H9 (cell line): ENCODE measurements around the gene JAK1. TPM values are rescaled to one million over a fixed set of nuclear protein-coding genes. Genes with fewer than 3 reads are reported as not detected.

Source experiments
- DNase-seq: peaks from one replicate; pipeline ENCODE4 v3.0.0-alpha.2; 2017
- H2AFZ ChIP-seq: one replicate; pipeline ENCODE4 v1.6.1; 2013; ENCODE audit warnings: mild to moderate bottlenecking, low read length, control low read depth, moderate library complexity
- H2AK5ac ChIP-seq: 2 replicates; pipeline ENCODE4 v1.6.1; 2013; ENCODE audit warnings: low read length, control low read depth, mixed read lengths; ENCODE audit not compliant: insufficient read length
- H2BK120ac ChIP-seq: one replicate; pipeline ENCODE4 v1.6.1; 2013; ENCODE audit warnings: low read depth, mild to moderate bottlenecking, low read length, control low read depth, inconsistent platforms; ENCODE audit not compliant: poor library complexity, severe bottlenecking
- H2BK12ac ChIP-seq: 2 replicates; pipeline ENCODE4 v1.6.1; 2013; ENCODE audit warnings: low read length, control low read depth, mixed read lengths, low read depth; ENCODE audit not compliant: insufficient read length
- H2BK15ac ChIP-seq: 2 replicates; pipeline ENCODE4 v1.6.1; 2013; ENCODE audit warnings: low read depth, low read length, control low read depth
- H2BK20ac ChIP-seq: one replicate; pipeline ENCODE4 v1.6.1; 2013; ENCODE audit warnings: low read depth, mild to moderate bottlenecking, low read length, control low read depth, inconsistent platforms; ENCODE audit not compliant: poor library complexity, severe bottlenecking
- H2BK5ac ChIP-seq: 2 replicates; pipeline ENCODE4 v1.6.1; 2013; ENCODE audit warnings: low read length, control low read depth, mixed read lengths; ENCODE audit not compliant: insufficient read length
- H3K14ac ChIP-seq: 2 replicates; pipeline ENCODE4 v1.6.1; 2013; ENCODE audit warnings: low read length, control low read depth; ENCODE audit not compliant: insufficient read depth
- H3K18ac ChIP-seq: 2 replicates; pipeline ENCODE4 v1.6.1; 2013; ENCODE audit warnings: low read depth, mild to moderate bottlenecking, mixed read lengths, low read length, control low read depth; ENCODE audit not compliant: insufficient read length
- H3K23ac ChIP-seq: 2 replicates; pipeline ENCODE4 v1.6.1; 2013; ENCODE audit warnings: low read length, control low read depth, mixed read lengths, low read depth; ENCODE audit not compliant: insufficient read length
- H3K23me2 ChIP-seq: 2 replicates; pipeline ENCODE4 v1.6.1; 2013; ENCODE audit warnings: low read depth, mild to moderate bottlenecking, mixed read lengths, low read length, control low read depth; ENCODE audit not compliant: insufficient read length, poor library complexity, severe bottlenecking
- H3K27ac ChIP-seq: 2 replicates; pipeline ENCODE4 v1.5.1; 2013; ENCODE audit warnings: low read length, control low read depth, mixed read lengths, low read depth; ENCODE audit not compliant: insufficient read length
- H3K27me3 ChIP-seq: 2 replicates; pipeline ENCODE4 v1.6.1; 2013; ENCODE audit warnings: low read length, control low read depth, inconsistent platforms; ENCODE audit not compliant: insufficient read depth
- H3K4ac ChIP-seq: 2 replicates; pipeline ENCODE4 v1.6.1; 2013; ENCODE audit warnings: low read depth, mild to moderate bottlenecking, control low read depth, inconsistent platforms, low read length, moderate library complexity
- H3K4me1 ChIP-seq: 2 replicates; pipeline ENCODE4 v1.6.1; 2013; ENCODE audit warnings: low read length, control low read depth, inconsistent platforms; ENCODE audit not compliant: insufficient read depth
- H3K4me2 ChIP-seq: 2 replicates; pipeline ENCODE4 v1.6.1; 2013; ENCODE audit warnings: low read length, control low read depth, mixed read lengths; ENCODE audit not compliant: insufficient read length, insufficient read depth
- H3K56ac ChIP-seq: 2 replicates; pipeline ENCODE4 v1.6.1; 2013; ENCODE audit warnings: low read depth, mild to moderate bottlenecking, mixed read lengths, low read length, control low read depth; ENCODE audit not compliant: insufficient read length
- H3K79me1 ChIP-seq: 2 replicates; pipeline ENCODE4 v1.6.1; 2013; ENCODE audit warnings: low read depth, mild to moderate bottlenecking, moderate library complexity, low read length, control low read depth, inconsistent platforms; ENCODE audit not compliant: insufficient read depth, poor library complexity, severe bottlenecking
- H3K79me2 ChIP-seq: 2 replicates; pipeline ENCODE4 v1.6.1; 2013; ENCODE audit warnings: low read length, control low read depth, inconsistent platforms; ENCODE audit not compliant: insufficient read depth
- H3K9ac ChIP-seq: 2 replicates; pipeline ENCODE4 v1.6.1; 2013; ENCODE audit warnings: low read length, control low read depth, mixed read lengths; ENCODE audit not compliant: insufficient read length; ENCODE audit errors: extremely low read depth
- H3K9me3 ChIP-seq: one replicate; pipeline ENCODE4 v1.6.1; 2013; ENCODE audit warnings: low read depth, low read length, inconsistent platforms; ENCODE audit not compliant: control insufficient read depth
- H3T11ph ChIP-seq: one replicate; pipeline ENCODE4 v1.6.1; 2013; ENCODE audit warnings: mild to moderate bottlenecking, low read length, control low read depth, inconsistent platforms
- H4K20me1 ChIP-seq: one replicate; pipeline ENCODE4 v1.6.1; 2013; ENCODE audit not compliant: control insufficient read depth, insufficient read length, insufficient read depth
- H4K5ac ChIP-seq: 2 replicates; pipeline ENCODE4 v1.6.1; 2013; ENCODE audit warnings: low read depth, mild to moderate bottlenecking, mixed read lengths, low read length, control low read depth; ENCODE audit not compliant: insufficient read length
- H4K8ac ChIP-seq: replicated peaks from 2 replicates; pipeline ENCODE4 v1.6.1; 2013; ENCODE audit warnings: low read length, control low read depth, mixed read lengths, low read depth; ENCODE audit not compliant: insufficient read length
- H4K91ac ChIP-seq: 2 replicates; pipeline ENCODE4 v1.6.1; 2013; ENCODE audit warnings: low read depth, mild to moderate bottlenecking, moderate library complexity, mixed read lengths, low read length, control low read depth; ENCODE audit not compliant: insufficient read length
- H3K27ac Mint-ChIP-seq, 3 experiments: 2 replicates in 2 of 3; 3 replicates in 1 of 3; pipeline ENCODE4 v1.8.0; 2020 to 2021; ENCODE audit warnings: mixed read lengths in 3 of 3, mild to moderate bottlenecking in 1 of 3, moderate library complexity in 1 of 3
- H3K27me3 Mint-ChIP-seq: 2 replicates; pipeline ENCODE4 v1.8.0; 2021; ENCODE audit warnings: low read depth, mild to moderate bottlenecking, moderate library complexity, mixed read lengths
- H3K36me3 Mint-ChIP-seq, 3 experiments: 2 replicates in 2 of 3; 3 replicates in 1 of 3; pipeline ENCODE4 v1.8.0; 2020 to 2021; ENCODE audit warnings: low read depth in 3 of 3, mixed read lengths in 3 of 3; ENCODE audit not compliant: insufficient read depth in 1 of 3
- H3K4me1 Mint-ChIP-seq, 2 experiments: 2 replicates each; pipeline ENCODE4 v1.8.0; 2020; ENCODE audit warnings: mixed read lengths in 2 of 2
- H3K4me3 Mint-ChIP-seq, 2 experiments: 2 replicates in 1 of 2; 3 replicates in 1 of 2; pipeline ENCODE4 v1.8.0; 2020 to 2021; ENCODE audit warnings: mild to moderate bottlenecking in 2 of 2, mixed read lengths in 2 of 2, moderate library complexity in 1 of 2
- H3K9me3 Mint-ChIP-seq, 2 experiments: 2 replicates in 1 of 2; 3 replicates in 1 of 2; pipeline ENCODE4 v1.8.0; 2020; ENCODE audit warnings: mild to moderate bottlenecking in 2 of 2, mixed read lengths in 2 of 2, moderate library complexity in 1 of 2
- WGBS: extraction: QIAGEN DNeasy Blood & Tissue Kit; methylation state at CpG from one replicate; pipeline ENCODE4 v1.1.7; 2013; ENCODE audit warnings: missing lambda C conversion rate, low lambda C conversion rate, mixed read lengths; ENCODE audit not compliant: insufficient read length; ENCODE audit errors: extremely low coverage; 5-methylcytosine and 5-hydroxymethylcytosine counted together
- total RNA-seq: library from RNA; stranded (reverse); gene quantifications from 2 replicates; pipeline ENCODE4 v1.2.1, GENCODE V29; 2021
- TF ChIP-seq, protein P1 (sequence below): fragments of 200-600 bp; sonication (generic); conservative IDR thresholded peaks from 3 replicates; pipeline ENCODE4 v1.8.0; 2021; ENCODE audit warnings: antibody characterized with exemption, mild to moderate bottlenecking

The JAK1 gene
- total RNA-seq, 1 experiment from 2014 or later = 12.8 TPM

DNA sequence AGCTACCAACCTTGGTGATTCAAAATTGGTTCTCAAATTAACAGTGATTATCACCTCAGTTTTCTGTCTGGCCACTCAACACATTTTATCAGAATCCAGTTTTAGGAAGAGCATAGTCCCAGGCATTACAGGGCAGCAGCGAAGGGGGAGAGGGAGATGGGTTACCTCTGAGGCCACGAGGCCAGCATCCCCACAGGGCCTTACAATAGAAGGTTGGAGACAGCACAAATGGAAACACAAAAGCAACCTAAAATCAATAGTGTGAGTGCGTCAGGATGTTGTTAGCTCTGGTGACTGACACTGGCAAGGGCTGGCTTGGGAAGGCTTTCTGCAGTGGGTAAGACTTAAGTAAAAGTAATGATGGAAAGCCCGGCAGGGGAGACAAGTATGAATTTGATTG is 79.5 kb downstream of the JAK1 start:
- H4K20me1 ChIP-seq = no peaks in the 10 kb centered on the region
- no peak overlapping the region for H3K23ac ChIP-seq
- no peak overlapping the region for H2BK20ac ChIP-seq
- H2BK15ac ChIP-seq = no peak overlapping the region
- peak overlapping the region in 2 of 3 experiments; percentile 7 to 64; a peak in 4 of 7 replicates for H3K27ac Mint-ChIP-seq
- no peak overlapping the region for H3K4ac ChIP-seq
- H2AK5ac ChIP-seq = no peak overlapping the region
- peaks cover 28 to 30% of the 10 kb centered on the region in 2 experiments for H3K4me1 Mint-ChIP-seq
- WGBS = no CpG with 5 or more reads among the region's 4 CpGs
- no peak overlapping the region for H3K18ac ChIP-seq
- H2BK120ac ChIP-seq = no peak overlapping the region
- TF ChIP-seq, protein P1, sequence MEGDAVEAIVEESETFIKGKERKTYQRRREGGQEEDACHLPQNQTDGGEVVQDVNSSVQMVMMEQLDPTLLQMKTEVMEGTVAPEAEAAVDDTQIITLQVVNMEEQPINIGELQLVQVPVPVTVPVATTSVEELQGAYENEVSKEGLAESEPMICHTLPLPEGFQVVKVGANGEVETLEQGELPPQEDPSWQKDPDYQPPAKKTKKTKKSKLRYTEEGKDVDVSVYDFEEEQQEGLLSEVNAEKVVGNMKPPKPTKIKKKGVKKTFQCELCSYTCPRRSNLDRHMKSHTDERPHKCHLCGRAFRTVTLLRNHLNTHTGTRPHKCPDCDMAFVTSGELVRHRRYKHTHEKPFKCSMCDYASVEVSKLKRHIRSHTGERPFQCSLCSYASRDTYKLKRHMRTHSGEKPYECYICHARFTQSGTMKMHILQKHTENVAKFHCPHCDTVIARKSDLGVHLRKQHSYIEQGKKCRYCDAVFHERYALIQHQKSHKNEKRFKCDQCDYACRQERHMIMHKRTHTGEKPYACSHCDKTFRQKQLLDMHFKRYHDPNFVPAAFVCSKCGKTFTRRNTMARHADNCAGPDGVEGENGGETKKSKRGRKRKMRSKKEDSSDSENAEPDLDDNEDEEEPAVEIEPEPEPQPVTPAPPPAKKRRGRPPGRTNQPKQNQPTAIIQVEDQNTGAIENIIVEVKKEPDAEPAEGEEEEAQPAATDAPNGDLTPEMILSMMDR = no peak
- DNase-seq = no peak
- no peaks in the 10 kb centered on the region for H3K36me3 Mint-ChIP-seq
- peak overlapping the region in 1 of 2 experiments; percentile 10; a peak in 1 of 5 replicates for H3K4me3 Mint-ChIP-seq
- H3T11ph ChIP-seq = no peak overlapping the region
- no peak overlapping the region for H3K27ac ChIP-seq
- H3K14ac ChIP-seq = no peak overlapping the region
- H2BK12ac ChIP-seq = no peak overlapping the region
- H4K5ac ChIP-seq = no peak overlapping the region
- no peak overlapping the region for H4K91ac ChIP-seq
- no peak overlapping the region for H4K8ac ChIP-seq
- H3K27me3 ChIP-seq = no peaks in the 10 kb centered on the region
- H3K56ac ChIP-seq = no peak overlapping the region
- H3K9ac ChIP-seq = no peak overlapping the region
- no peak overlapping the region for H2AFZ ChIP-seq
- no peaks in the 10 kb centered on the region for H3K79me2 ChIP-seq
- no peaks in the 10 kb centered on the region for H3K23me2 ChIP-seq
- no peaks in the 10 kb centered on the region for H3K9me3 ChIP-seq
- peaks cover 7% of the 10 kb centered on the region; the same call in 1 of the 2 replicates for H3K4me1 ChIP-seq
- H3K27me3 Mint-ChIP-seq = no peaks in the 10 kb centered on the region
- H3K79me1 ChIP-seq = no peaks in the 10 kb centered on the region
- H2BK5ac ChIP-seq = no peak overlapping the region
- H3K4me2 ChIP-seq = no peak overlapping the region
- no peaks in the 10 kb centered on the region for H3K9me3 Mint-ChIP-seq
